Keratinocyte (primary cell): ENCODE results near the gene DOCK1. TPM values are rescaled to one million over a fixed set of nuclear protein-coding genes. Genes with fewer than 3 reads are reported as not detected.

ENCODE experiments used
- DNase-seq: peaks from one replicate; pipeline ENCODE4 v3.0.0-alpha.2; 2011; ENCODE audit warnings: low read depth, missing footprints, low spot score
- FAIRE-seq: peaks from 2 replicates; lab custom pipeline; 2011; peaks lifted over from hg19 to GRCh38; lab: Jason Lieb, UNC
- H2AFZ ChIP-seq: 2 replicates; pipeline ENCODE4 v1.6.0; 2012; ENCODE audit warnings: low read length, control low read depth, inconsistent platforms; ENCODE audit not compliant: control insufficient read depth
- H3K27ac ChIP-seq: 2 replicates; pipeline ENCODE4 v1.5.1; 2011; ENCODE audit warnings: low read length; ENCODE audit not compliant: control insufficient read depth, insufficient read depth
- H3K27me3 ChIP-seq: 3 replicates; pipeline ENCODE4 v1.6.0; 2011; ENCODE audit warnings: low read length; ENCODE audit not compliant: control insufficient read depth, insufficient read depth; ENCODE audit errors: extremely low read depth
- H3K36me3 ChIP-seq, 2 experiments: 2 replicates in 1 of 2; 3 replicates in 1 of 2; pipeline ENCODE4 v1.5.1; 2011; ENCODE audit warnings: low read length in 2 of 2, mild to moderate bottlenecking in 1 of 2; ENCODE audit not compliant: control insufficient read depth in 2 of 2, insufficient read depth in 2 of 2; ENCODE audit errors: extremely low read depth in 1 of 2
- H3K4me1 ChIP-seq: 3 replicates; pipeline ENCODE4 v1.5.1; 2011; ENCODE audit warnings: low read length; ENCODE audit not compliant: control insufficient read depth, insufficient read depth; ENCODE audit errors: extremely low read depth
- H3K4me2 ChIP-seq: 3 replicates; pipeline ENCODE4 v1.6.0; 2011; ENCODE audit warnings: low read depth, low read length; ENCODE audit not compliant: control insufficient read depth, insufficient read depth; ENCODE audit errors: extremely low read depth
- H3K4me3 ChIP-seq, 3 experiments: fragments of 200-600 bp in 1 of 3; sonication (generic) in 1 of 3; 2 replicates in 2 of 3; 3 replicates in 1 of 3; pipeline ENCODE4 v1.5.1; 2011 to 2016; ENCODE audit warnings: low read length in 3 of 3, mild to moderate bottlenecking in 3 of 3, control low read depth in 2 of 3, inconsistent platforms in 1 of 3, low read depth in 1 of 3, mixed read lengths in 1 of 3, mixed run types in 1 of 3, moderate library complexity in 1 of 3; ENCODE audit not compliant: control insufficient read depth in 2 of 3, insufficient read depth in 2 of 3; ENCODE audit errors: extremely low read depth in 1 of 3
- H3K79me2 ChIP-seq: 2 replicates; pipeline ENCODE4 v1.6.0; 2012; ENCODE audit warnings: low read length; ENCODE audit not compliant: control insufficient read depth, insufficient read depth
- H3K9ac ChIP-seq: 3 replicates; pipeline ENCODE4 v1.6.0; 2011; ENCODE audit warnings: low read length; ENCODE audit not compliant: control insufficient read depth, insufficient read depth; ENCODE audit errors: extremely low read depth
- H3K9me1 ChIP-seq: 3 replicates; pipeline ENCODE4 v1.6.0; 2011; ENCODE audit warnings: low read length; ENCODE audit not compliant: control insufficient read depth, insufficient read depth; ENCODE audit errors: extremely low read depth
- H3K9me3 ChIP-seq: 2 replicates; pipeline ENCODE4 v1.5.1; 2012; ENCODE audit warnings: low read depth, low read length; ENCODE audit not compliant: control insufficient read depth
- H4K20me1 ChIP-seq: 3 replicates; pipeline ENCODE4 v1.6.0; 2011; ENCODE audit warnings: low read length; ENCODE audit not compliant: control insufficient read depth, insufficient read depth; ENCODE audit errors: extremely low read depth
- EZH2 ChIP-seq: IDR thresholded peaks from one replicate; pipeline ENCODE4 v1.6.1; 2012; ENCODE audit warnings: inconsistent platforms, mild to moderate bottlenecking, low read length, moderate library complexity
- dilution Hi-C: fragments of 300-500 bp; cut with MboI; formaldehyde crosslinking; loops from one replicate; pipeline ENCODE4 v1.7.0; 2020; ENCODE audit warnings: low sequenced_read_pairs; ENCODE audit not compliant: extremely low pct_ligation_motif_present
- polyA plus RNA-seq, 5 experiments: library from polyadenylated mRNA; depleted of rRNA in 3 of 5; stranded (reverse) in 3 of 5; stranded (forward) in 1 of 5; unstranded in 1 of 5; fragments of >200 nt; gene quantifications; 1 replicate in 1 of 5; 2 replicates in 3 of 5; 3 replicates in 1 of 5; pipeline versions ENCODE4 v1.2.1 to v1.2.3, GENCODE V29; 2011 to 2012; ENCODE audit warnings: missing spikeins in 2 of 5, low read depth in 1 of 5, low replicate concordance in 1 of 5
- TF ChIP-seq, protein P1 (sequence below), 3 experiments: IDR thresholded peaks in 1 of 3; conservative IDR thresholded peaks in 1 of 3; optimal IDR thresholded peaks in 1 of 3; 2 replicates in 2 of 3; 3 replicates in 1 of 3; pipeline versions ENCODE3 to v1.5.1; 2011; ENCODE audit warnings: low read length in 3 of 3, mild to moderate bottlenecking in 3 of 3, moderate library complexity in 2 of 3, control low read depth in 1 of 3, inconsistent platforms in 1 of 3; ENCODE audit not compliant: insufficient read depth in 2 of 3; ENCODE audit errors: extremely low read depth in 1 of 3

DOCK1 gene
- polyA plus RNA-seq, 1 donor (not counting 4 experiments of a cell fraction or from before 2014, with no cell fraction given), result 15.7 TPM

DNA sequence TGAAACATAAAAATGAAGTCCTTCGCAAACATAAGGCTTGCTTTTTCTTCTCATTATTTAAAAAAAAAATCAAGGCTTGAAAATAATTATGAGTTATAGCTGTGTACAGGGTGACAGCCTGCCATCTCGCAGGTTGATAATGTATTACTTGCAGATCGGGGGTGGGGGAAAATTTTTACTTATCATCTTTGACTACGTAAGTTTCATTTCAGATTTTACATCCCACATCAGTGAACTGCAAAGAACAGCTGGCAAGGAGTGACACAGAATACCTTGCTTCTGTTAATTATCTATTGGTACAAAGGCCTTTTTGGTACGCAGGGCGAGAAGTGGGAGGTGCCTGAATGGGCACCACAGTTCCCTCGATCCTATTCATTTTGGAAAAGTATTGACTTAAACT, 232.2 kb downstream of the DOCK1 start:
- no peak for TF ChIP-seq EZH2
- TF ChIP-seq, protein P1, sequence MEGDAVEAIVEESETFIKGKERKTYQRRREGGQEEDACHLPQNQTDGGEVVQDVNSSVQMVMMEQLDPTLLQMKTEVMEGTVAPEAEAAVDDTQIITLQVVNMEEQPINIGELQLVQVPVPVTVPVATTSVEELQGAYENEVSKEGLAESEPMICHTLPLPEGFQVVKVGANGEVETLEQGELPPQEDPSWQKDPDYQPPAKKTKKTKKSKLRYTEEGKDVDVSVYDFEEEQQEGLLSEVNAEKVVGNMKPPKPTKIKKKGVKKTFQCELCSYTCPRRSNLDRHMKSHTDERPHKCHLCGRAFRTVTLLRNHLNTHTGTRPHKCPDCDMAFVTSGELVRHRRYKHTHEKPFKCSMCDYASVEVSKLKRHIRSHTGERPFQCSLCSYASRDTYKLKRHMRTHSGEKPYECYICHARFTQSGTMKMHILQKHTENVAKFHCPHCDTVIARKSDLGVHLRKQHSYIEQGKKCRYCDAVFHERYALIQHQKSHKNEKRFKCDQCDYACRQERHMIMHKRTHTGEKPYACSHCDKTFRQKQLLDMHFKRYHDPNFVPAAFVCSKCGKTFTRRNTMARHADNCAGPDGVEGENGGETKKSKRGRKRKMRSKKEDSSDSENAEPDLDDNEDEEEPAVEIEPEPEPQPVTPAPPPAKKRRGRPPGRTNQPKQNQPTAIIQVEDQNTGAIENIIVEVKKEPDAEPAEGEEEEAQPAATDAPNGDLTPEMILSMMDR (optimal IDR thresholded peaks at IDR 0.05 in 1 of 3, IDR thresholded peaks at IDR 0.05 in 1 of 3, conservative IDR thresholded peaks at IDR 0.05 in 1 of 3; ENCODE audit: extremely low read depth in 1 of 3, insufficient read depth in 2 of 3, low read length in 3 of 3), result no peak
- no peak overlapping the region for H3K4me3 ChIP-seq
- no peaks in the 10 kb centered on the region for H3K9me1 ChIP-seq
- no peaks in the 10 kb centered on the region for H3K9me3 ChIP-seq
- H4K20me1 ChIP-seq, result no peaks in the 10 kb centered on the region
- no peak overlapping the region for H2AFZ ChIP-seq
- no peaks in the 10 kb centered on the region for H3K79me2 ChIP-seq
- FAIRE-seq (no peak), DNase-seq (no peak)
- no peaks in the 10 kb centered on the region for H3K4me1 ChIP-seq
- dilution Hi-C loops, result no loop called here
- H3K4me2 ChIP-seq, result no peak overlapping the region
- peaks cover 0 to 9% of the 10 kb centered on the region in 2 experiments for H3K36me3 ChIP-seq
- no peak overlapping the region for H3K9ac ChIP-seq
- H3K27me3 ChIP-seq, result no peaks in the 10 kb centered on the region
- no peak overlapping the region for H3K27ac ChIP-seq

DNA sequence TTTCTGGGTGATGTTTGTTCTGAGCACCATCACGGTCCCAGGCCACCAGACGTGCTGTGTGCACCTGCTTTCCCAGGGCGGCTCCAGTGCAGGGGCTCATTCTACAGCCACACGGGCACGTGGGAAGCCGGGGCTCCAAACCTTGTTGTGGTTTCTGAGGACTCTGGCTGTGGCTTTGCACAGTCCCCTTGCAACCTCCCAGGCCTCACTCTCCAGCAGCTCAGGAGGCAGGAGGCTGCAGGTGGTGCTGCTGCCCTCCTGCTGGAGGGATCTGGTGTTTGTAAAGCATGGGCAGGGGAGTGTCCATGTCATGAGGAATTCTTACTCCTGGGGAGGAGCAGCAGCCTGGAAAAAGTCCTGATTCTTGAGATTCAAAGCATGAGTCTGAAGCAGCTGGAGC, 236.9 kb downstream of the DOCK1 start:
- Histone ChIP-seq H2AFZ (no peak overlapping the region), H3K4me2 (no peak overlapping the region), H3K27ac (no peak overlapping the region), H3K4me1 (peaks cover 10% of the 10 kb centered on the region), H3K36me3 (peaks cover 0 to 5% of the 10 kb centered on the region in 2 experiments), H4K20me1 (no peaks in the 10 kb centered on the region), H3K79me2 (no peaks in the 10 kb centered on the region), H3K9me3 (no peaks in the 10 kb centered on the region), H3K9me1 (no peaks in the 10 kb centered on the region), H3K9ac (no peak overlapping the region), H3K27me3 (no peaks in the 10 kb centered on the region), H3K4me3 (no peak overlapping the region)
- FAIRE-seq (no peak), DNase-seq (no peak)
- dilution Hi-C loops, result no loop called here
- TF ChIP-seq, protein P1 (optimal IDR thresholded peaks at IDR 0.05 in 1 of 3, IDR thresholded peaks at IDR 0.05 in 1 of 3, conservative IDR thresholded peaks at IDR 0.05 in 1 of 3; ENCODE audit: extremely low read depth in 1 of 3, insufficient read depth in 2 of 3, low read length in 3 of 3), result peak in 2 of 3 experiments; percentile 14 to 50
- TF ChIP-seq EZH2, result no peak
